AG04450 (cell line): ENCODE measurements around the gene TYW1. TPM values are rescaled to one million over a fixed set of nuclear protein-coding genes. Genes with fewer than 3 reads are reported as not detected.
"Not testable (repeated sequence)": the region's sequence is repeated elsewhere in the genome, so short reads cannot be mapped to it uniquely, and the experiment has no call there.

Experiments used
- CTCF ChIA-PET: fragments of 300-600, 350-600 bp; formaldehyde crosslinking; extraction: SDS; loops from one replicate; lab custom pipeline; 2022; ENCODE audit warnings: antibody characterized with exemption, inconsistent platforms; lab: Charles Lee
- POLR2A ChIA-PET: fragments of 350-600 bp; formaldehyde crosslinking; extraction: SDS; loops from one replicate; lab custom pipeline; 2021; ENCODE audit warnings: antibody characterized with exemption, inconsistent platforms; lab: Yijun Ruan, JAX
- DNase-seq: peaks from one replicate; pipeline ENCODE4 v3.0.0-alpha.2; 2011; ENCODE audit warnings: low read depth, low spot score
- H3K27ac ChIP-seq: one replicate; pipeline ENCODE4 v1.5.1; 2012; ENCODE audit warnings: low read depth, low read length, control low read depth
- H3K27me3 ChIP-seq: one replicate; pipeline ENCODE4 v1.6.0; 2012; ENCODE audit warnings: low read length; ENCODE audit not compliant: control insufficient read depth, insufficient read depth
- H3K4me3 ChIP-seq: 2 replicates; pipeline ENCODE4 v1.5.1; 2011; ENCODE audit warnings: mild to moderate bottlenecking, low read depth, low read length, control low read depth
- H3K9me3 ChIP-seq: 2 replicates; pipeline ENCODE4 v1.5.1; 2012; ENCODE audit warnings: low read length; ENCODE audit not compliant: control insufficient read depth, insufficient read depth
- polyA minus RNA-seq: library from RNA; depleted of rRNA, polyadenylated mRNA; stranded (reverse); fragments of >200 nt; gene quantifications from 2 replicates; pipeline ENCODE4 v1.2.3, GENCODE V29; 2011; rRNA and poly(A)+ RNA removed
- polyA plus RNA-seq: library from polyadenylated mRNA; depleted of rRNA; stranded (reverse); fragments of >200 nt; gene quantifications from 2 replicates; pipeline ENCODE4 v1.2.3, GENCODE V29; 2011; rRNA removed
- TF ChIP-seq, protein P1 (sequence below): IDR thresholded peaks from 2 replicates; pipeline ENCODE4 v1.5.1; 2011; ENCODE audit warnings: low read depth, low read length, control low read depth, inconsistent platforms

The TYW1 gene, protein sequence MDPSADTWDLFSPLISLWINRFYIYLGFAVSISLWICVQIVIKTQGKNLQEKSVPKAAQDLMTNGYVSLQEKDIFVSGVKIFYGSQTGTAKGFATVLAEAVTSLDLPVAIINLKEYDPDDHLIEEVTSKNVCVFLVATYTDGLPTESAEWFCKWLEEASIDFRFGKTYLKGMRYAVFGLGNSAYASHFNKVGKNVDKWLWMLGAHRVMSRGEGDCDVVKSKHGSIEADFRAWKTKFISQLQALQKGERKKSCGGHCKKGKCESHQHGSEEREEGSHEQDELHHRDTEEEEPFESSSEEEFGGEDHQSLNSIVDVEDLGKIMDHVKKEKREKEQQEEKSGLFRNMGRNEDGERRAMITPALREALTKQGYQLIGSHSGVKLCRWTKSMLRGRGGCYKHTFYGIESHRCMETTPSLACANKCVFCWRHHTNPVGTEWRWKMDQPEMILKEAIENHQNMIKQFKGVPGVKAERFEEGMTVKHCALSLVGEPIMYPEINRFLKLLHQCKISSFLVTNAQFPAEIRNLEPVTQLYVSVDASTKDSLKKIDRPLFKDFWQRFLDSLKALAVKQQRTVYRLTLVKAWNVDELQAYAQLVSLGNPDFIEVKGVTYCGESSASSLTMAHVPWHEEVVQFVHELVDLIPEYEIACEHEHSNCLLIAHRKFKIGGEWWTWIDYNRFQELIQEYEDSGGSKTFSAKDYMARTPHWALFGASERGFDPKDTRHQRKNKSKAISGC
- polyA plus RNA-seq (16.0 and 19.5 TPM in 2 replicates), polyA minus RNA-seq (22.0 and 22.4 TPM in 2 replicates)

DNA sequence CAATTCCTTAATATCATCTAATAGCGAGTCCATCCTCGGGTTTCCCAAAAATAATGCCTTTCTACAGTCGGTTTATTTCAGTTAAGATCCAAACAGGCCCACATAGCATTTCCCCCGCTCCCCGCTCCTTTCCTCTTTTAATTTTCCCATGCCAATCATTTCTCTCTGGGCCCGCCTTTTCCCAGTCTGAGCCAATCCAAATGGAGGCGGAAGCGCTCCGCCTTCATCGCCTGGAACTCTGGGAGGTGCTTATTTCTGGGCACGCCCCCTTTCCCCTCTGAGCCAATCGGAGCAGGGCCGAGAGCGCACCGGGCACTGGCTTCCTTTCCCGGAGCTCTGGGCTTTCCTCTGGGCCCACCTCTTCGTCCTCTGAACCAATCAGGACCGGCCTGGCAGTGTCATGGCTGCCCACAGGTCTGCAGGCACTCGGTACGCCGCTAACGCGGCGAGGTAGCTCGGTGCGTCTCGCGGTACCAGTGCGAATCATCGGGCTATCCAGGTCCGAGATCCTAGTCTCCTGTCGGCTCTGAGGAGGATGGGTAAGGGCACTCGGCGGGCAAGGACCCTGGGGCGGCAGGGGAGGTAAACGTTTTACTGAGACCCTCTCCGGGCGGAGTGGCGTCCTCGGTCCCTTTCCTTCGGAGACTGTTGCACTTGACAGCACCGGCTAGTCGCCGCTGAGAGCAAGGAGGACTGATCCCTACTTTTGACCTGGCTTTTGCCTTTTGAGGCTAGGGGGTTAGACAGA is at the start of gene TYW1:
TYW1 (plus strand) TSS at position 390 of the 748 bp plus-strand sequence; CDS start at position 536, 146 bp downstream.
- peak; percentile 93 for DNase-seq
- H3K9me3 ChIP-seq, CTCF ChIA-PET, H3K27me3 ChIP-seq: not testable (repeated sequence)
- POLR2A ChIA-PET = interaction anchor here (0.8 to 1.4 kb wide), 3 partner anchors 18 to 256 kb away, joined by 3 to 5 read pairs (median 5); partner anchors contain the start of gene RABGEF1
- Histone ChIP-seq H3K4me3 (peak within 1 kb of the TSS; percentile 78), H3K27ac (peak within 1 kb of the TSS; percentile 57)

DNA sequence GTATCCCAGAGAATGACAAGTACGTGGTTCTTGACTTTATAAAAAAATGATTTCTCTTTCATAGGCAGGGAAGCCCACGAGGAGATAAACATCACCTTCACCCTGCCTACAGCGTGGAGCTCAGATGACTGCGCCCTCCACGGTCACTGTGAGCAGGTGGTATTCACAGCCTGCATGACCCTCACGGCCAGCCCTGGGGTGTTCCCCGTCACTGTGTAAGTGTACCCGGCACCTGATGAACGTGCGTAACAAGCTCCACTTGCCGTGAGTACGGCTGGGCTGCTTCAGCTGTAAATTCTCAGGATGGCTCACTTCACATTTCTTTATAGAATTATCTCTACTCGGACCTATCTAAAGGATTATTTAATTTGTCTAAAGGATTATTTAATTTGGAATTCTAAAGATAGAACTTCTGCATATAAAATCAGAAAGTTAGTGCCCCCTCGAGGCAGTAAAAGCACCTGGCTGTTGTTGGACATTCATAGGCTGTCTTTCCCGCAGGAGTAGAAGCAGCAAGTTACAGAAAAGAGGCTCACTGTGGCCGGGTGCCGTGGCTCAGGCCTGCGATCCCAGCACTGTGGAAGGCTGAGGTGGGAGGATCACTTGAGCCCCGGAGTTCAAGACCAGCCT is 48.0 kb upstream of the TYW1 start:
- DNase-seq = no peak
- Histone ChIP-seq H3K4me3 (no peak overlapping the region), H3K27me3 (no peaks in the 10 kb centered on the region), H3K9me3 (no peaks in the 10 kb centered on the region), H3K27ac (no peak overlapping the region)
- ChIA-PET CTCF (no interaction called here), POLR2A (no interaction called here)
- TF ChIP-seq, protein P1, sequence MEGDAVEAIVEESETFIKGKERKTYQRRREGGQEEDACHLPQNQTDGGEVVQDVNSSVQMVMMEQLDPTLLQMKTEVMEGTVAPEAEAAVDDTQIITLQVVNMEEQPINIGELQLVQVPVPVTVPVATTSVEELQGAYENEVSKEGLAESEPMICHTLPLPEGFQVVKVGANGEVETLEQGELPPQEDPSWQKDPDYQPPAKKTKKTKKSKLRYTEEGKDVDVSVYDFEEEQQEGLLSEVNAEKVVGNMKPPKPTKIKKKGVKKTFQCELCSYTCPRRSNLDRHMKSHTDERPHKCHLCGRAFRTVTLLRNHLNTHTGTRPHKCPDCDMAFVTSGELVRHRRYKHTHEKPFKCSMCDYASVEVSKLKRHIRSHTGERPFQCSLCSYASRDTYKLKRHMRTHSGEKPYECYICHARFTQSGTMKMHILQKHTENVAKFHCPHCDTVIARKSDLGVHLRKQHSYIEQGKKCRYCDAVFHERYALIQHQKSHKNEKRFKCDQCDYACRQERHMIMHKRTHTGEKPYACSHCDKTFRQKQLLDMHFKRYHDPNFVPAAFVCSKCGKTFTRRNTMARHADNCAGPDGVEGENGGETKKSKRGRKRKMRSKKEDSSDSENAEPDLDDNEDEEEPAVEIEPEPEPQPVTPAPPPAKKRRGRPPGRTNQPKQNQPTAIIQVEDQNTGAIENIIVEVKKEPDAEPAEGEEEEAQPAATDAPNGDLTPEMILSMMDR = no peak

DNA sequence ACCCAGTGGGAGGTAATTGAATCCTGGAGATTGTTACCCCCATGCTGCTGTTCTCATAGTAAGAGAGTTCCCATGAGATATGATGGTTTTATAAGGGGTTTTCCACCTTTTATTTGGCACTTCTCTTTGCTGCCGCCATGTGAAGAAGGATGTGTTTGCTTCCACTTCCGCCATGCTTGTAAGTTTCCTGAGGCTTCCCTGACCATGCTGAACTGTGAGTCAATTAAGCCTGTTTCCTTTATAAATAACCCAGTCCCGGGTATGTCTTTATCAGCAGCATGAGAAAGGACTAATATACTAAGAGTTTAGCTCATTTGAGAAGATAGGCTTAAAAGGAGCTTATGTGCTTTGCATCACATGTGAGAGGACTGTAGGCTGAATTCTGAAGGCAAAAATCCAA is 46.3 kb upstream of the TYW1 start:
- no peak overlapping the region for H3K27ac ChIP-seq
- TF ChIP-seq, protein P1 = no peak
- DNase-seq = no peak
- no peaks in the 10 kb centered on the region for H3K9me3 ChIP-seq
- CTCF ChIA-PET = no interaction called here
- H3K27me3 ChIP-seq = no peaks in the 10 kb centered on the region
- H3K4me3 ChIP-seq = no peak overlapping the region
- POLR2A ChIA-PET = no interaction called here

DNA sequence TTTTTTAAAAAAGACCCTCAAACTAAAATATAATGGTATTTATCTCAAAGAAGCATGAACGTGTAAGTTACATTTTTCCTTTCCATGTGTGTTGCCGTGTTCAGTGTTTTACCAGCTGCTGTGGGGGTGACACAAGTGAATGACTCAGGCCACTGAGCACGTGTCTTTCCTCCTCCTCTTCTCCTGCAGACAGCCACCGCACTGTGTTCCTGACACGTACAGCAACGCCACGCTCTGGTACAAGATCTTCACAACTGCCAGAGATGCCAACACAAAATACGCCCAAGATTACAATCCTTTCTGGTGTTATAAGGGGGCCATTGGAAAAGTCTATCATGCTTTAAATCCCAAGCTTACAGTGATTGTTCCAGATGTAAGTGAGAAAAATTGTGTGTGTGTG is 45.9 kb upstream of the TYW1 start:
- Histone ChIP-seq H3K27ac (no peak overlapping the region), H3K9me3 (no peaks in the 10 kb centered on the region), H3K4me3 (no peak overlapping the region), H3K27me3 (no peaks in the 10 kb centered on the region)
- no peak for DNase-seq
- TF ChIP-seq, protein P1 = no peak
- POLR2A ChIA-PET = no interaction called here
- CTCF ChIA-PET = no interaction called here
